Esophagus squamous epithelium (tissue), 5 donors: Measurements from ENCODE around the gene SOX6. TPM values are rescaled to one million over a fixed set of nuclear protein-coding genes. Genes with fewer than 3 reads are reported as not detected.

ENCODE experiments used
- DNase-seq: peaks from one replicate; lab custom pipeline; 2025; lab: John Stamatoyannopoulos, UW
- H3K27ac ChIP-seq, 4 donors: fragments of 200-600 bp; sonication (generic); one replicate each; pipeline ENCODE4 v1.5.1; 2016 to 2019; ENCODE audit warnings: mild to moderate bottlenecking in 1 of 4
- H3K27me3 ChIP-seq, 4 donors: fragments of 200-600 bp; sonication (generic); 1 replicate in 3 of 4; 2 replicates in 1 of 4; pipeline versions ENCODE4 v1.5.1 to v1.6.0; 2017 to 2021; ENCODE audit warnings: antibody characterized with exemption in 1 of 4
- H3K36me3 ChIP-seq, 3 donors: fragments of 200-600 bp; sonication (generic); one replicate each; pipeline ENCODE4 v1.5.1; 2016 to 2019
- H3K4me1 ChIP-seq, 3 donors: fragments of 200-600 bp; sonication (generic); one replicate each; pipeline ENCODE4 v1.5.1; 2017 to 2019
- H3K4me3 ChIP-seq, 4 donors: fragments of 200-600 bp; sonication (generic); 1 replicate in 3 of 4; 2 replicates in 1 of 4; pipeline ENCODE4 v1.5.1; 2016 to 2019; ENCODE audit warnings: mild to moderate bottlenecking in 2 of 4, moderate library complexity in 1 of 4
- H3K9me3 ChIP-seq, 3 donors: fragments of 200-600 bp; sonication (generic); one replicate each; pipeline ENCODE4 v1.5.1; 2016 to 2019
- CTCF ChIP-seq, 6 experiments: fragments of 450-650 bp in 4 of 6; fragments of 200-600 bp in 2 of 6; sonication (generic) in 2 of 6; IDR thresholded peaks; one replicate each; pipeline ENCODE4 v1.5.1; 2016 to 2019; ENCODE audit warnings: antibody characterized with exemption in 6 of 6, mild to moderate bottlenecking in 4 of 6, moderate library complexity in 4 of 6
- POLR2A ChIP-seq, 4 donors: fragments of 450-650 bp; IDR thresholded peaks; one replicate each; pipeline ENCODE4 v1.6.1; 2017; ENCODE audit warnings: antibody characterized with exemption in 4 of 4, mild to moderate bottlenecking in 4 of 4, moderate library complexity in 3 of 4
- WGBS, 2 donors: methylation state at CpG; one replicate each; pipeline ENCODE4 v1.1.5; 2018; 5-methylcytosine and 5-hydroxymethylcytosine counted together
- intact Hi-C: fragments of 100-400 bp; cut with DNase I; formaldehyde crosslinking; loops from one replicate; pipeline ENCODE4 v1.15.0; 2022
- total RNA-seq, 4 donors: library from RNA; depleted of rRNA; stranded (reverse); fragments of >200 nt; gene quantifications; one replicate each; pipeline ENCODE4 v1.1.0, GENCODE V29; 2016
- donor health status: DM: yes; HTN: yes; CAD: no.

SOX6 gene
- total RNA-seq, 4 donors from 2014 or later: 7.8 to 16.0 (median 10.6) TPM

- Histone ChIP-seq H3K27ac (no peak overlapping the region), H3K36me3 (no peaks in the 10 kb centered on the region), H3K4me3 (no peak overlapping the region), H3K9me3 (peaks cover 0 to 9% (median 0%) of the 10 kb centered on the region in 3 donors), H3K27me3 (no peaks in the 10 kb centered on the region), H3K4me1 (peaks cover 0 to 4% (median 0%) of the 10 kb centered on the region in 3 donors)
- intact Hi-C loops: no loop called here
- DNase-seq: no peak
- TF ChIP-seq POLR2A (IDR thresholded peaks at IDR 0.05) (no peak), CTCF (IDR thresholded peaks at IDR 0.05) (no peak)
- 63 to 66% methylated on average over 7 of the region's 7 CpGs for WGBS, 2 donors
Measured at GRCh38 chr11:15933886-15934625, 422.3 kb downstream of the SOX6 start.

- DNase-seq: no peak
- H3K4me3 ChIP-seq: no peak overlapping the region
- peaks cover 0 to 9% (median 0%) of the 10 kb centered on the region in 3 donors for H3K9me3 ChIP-seq
- no peak overlapping the region for H3K27ac ChIP-seq
- H3K27me3 ChIP-seq: no peaks in the 10 kb centered on the region
- 88 to 91% methylated on average over 3 of the region's 3 CpGs for WGBS, 2 donors
- H3K36me3 ChIP-seq: no peaks in the 10 kb centered on the region
- TF ChIP-seq POLR2A (IDR thresholded peaks at IDR 0.05) (no peak), CTCF (IDR thresholded peaks at IDR 0.05) (no peak)
- intact Hi-C loops: no loop called here
- H3K4me1 ChIP-seq: no peaks in the 10 kb centered on the region
Measured at GRCh38 chr11:15932417-15932816, 423.9 kb downstream of the SOX6 start.

- H3K9me3 ChIP-seq: peaks cover 0 to 9% (median 0%) of the 10 kb centered on the region in 3 donors
- H3K27me3 ChIP-seq: no peaks in the 10 kb centered on the region
- intact Hi-C loops: no loop called here
- no peak for DNase-seq
- no peak for TF ChIP-seq CTCF (IDR thresholded peaks at IDR 0.05)
- no peak for TF ChIP-seq POLR2A (IDR thresholded peaks at IDR 0.05)
- WGBS, 2 donors: 91 to 95% methylated on average over 2 of the region's 2 CpGs
- no peaks in the 10 kb centered on the region for H3K4me1 ChIP-seq
- H3K4me3 ChIP-seq: no peak overlapping the region
- H3K27ac ChIP-seq: no peak overlapping the region
- H3K36me3 ChIP-seq: no peaks in the 10 kb centered on the region
Measured at GRCh38 chr11:15931497-15931896, 424.8 kb downstream of the SOX6 start.

GRCh38 chr11:15930442-15931025 is 425.8 kb downstream of the SOX6 start:
- no peak for DNase-seq
- intact Hi-C loops: no loop called here

More at GRCh38 chr11:15930442-15931025, 425.8 kb downstream of the SOX6 start:
- no peaks in the 10 kb centered on the region for H3K36me3 ChIP-seq
- no peak for TF ChIP-seq CTCF (IDR thresholded peaks at IDR 0.05)
- no peak for TF ChIP-seq POLR2A (IDR thresholded peaks at IDR 0.05)
- H3K4me3 ChIP-seq: no peak overlapping the region
- no peaks in the 10 kb centered on the region for H3K4me1 ChIP-seq
- no peak overlapping the region for H3K27ac ChIP-seq
- no peaks in the 10 kb centered on the region for H3K27me3 ChIP-seq
- 58 to 81% methylated on average over 4 to 5 of the region's 6 CpGs for WGBS, 2 donors
- peaks cover 0 to 9% (median 0%) of the 10 kb centered on the region in 3 donors for H3K9me3 ChIP-seq
